GM12878 (cell line): Measurements from ENCODE around the gene BPIFB3.

ENCODE experiments used
- BMI1 ChIP-seq: fragments of 450-650 bp; IDR thresholded peaks from 2 replicates; pipeline ENCODE4 v1.6.1; 2016; ENCODE audit warnings: mild to moderate bottlenecking, moderate library complexity, borderline replicate concordance
- CEBPZ ChIP-seq: fragments of 150-350 bp; IDR thresholded peaks from 2 replicates; pipeline ENCODE4 v1.6.1; 2016; ENCODE audit warnings: low read depth, low read length
- CREM ChIP-seq: IDR thresholded peaks from 2 replicates; pipeline ENCODE4 v1.6.1; 2014; ENCODE audit warnings: antibody characterized with exemption, low read depth
- CTCF ChIP-seq, 3 experiments: IDR thresholded peaks in 2 of 3; conservative IDR thresholded peaks in 1 of 3; 2 replicates each; pipeline ENCODE4 v1.5.1; 2011; ENCODE audit warnings: low read depth in 3 of 3, low read length in 3 of 3, mild to moderate bottlenecking in 3 of 3, control low read depth in 2 of 3, moderate library complexity in 2 of 3, inconsistent platforms in 1 of 3, mixed read lengths in 1 of 3; ENCODE audit not compliant: control insufficient read depth in 2 of 3, insufficient read depth in 1 of 3; ENCODE audit errors: extremely low read depth in 1 of 3
- EGR1 ChIP-seq, 2 experiments: IDR thresholded peaks; 1 replicate in 1 of 2; 2 replicates in 1 of 2; pipeline ENCODE4 v1.6.1; 2011 to 2012; ENCODE audit warnings: low read depth in 2 of 2, low read length in 2 of 2, borderline replicate concordance in 1 of 2, mild to moderate bottlenecking in 1 of 2, moderate library complexity in 1 of 2
- GABPA ChIP-seq: IDR thresholded peaks from 2 replicates; pipeline ENCODE4 v1.6.1; 2014; ENCODE audit warnings: antibody characterized with exemption, low read depth, mild to moderate bottlenecking, inconsistent platforms
- NFIC ChIP-seq: IDR thresholded peaks from 2 replicates; pipeline ENCODE4 v1.6.1; 2012; ENCODE audit warnings: low read depth, mild to moderate bottlenecking, inconsistent platforms, low read length, moderate library complexity
- POLR2A ChIP-seq: IDR thresholded peaks from 2 replicates; pipeline ENCODE4 v1.6.1; 2011; ENCODE audit warnings: low read depth, mild to moderate bottlenecking, low read length
- POLR2AphosphoS5 ChIP-seq: IDR thresholded peaks from 2 replicates; pipeline ENCODE4 v1.6.1; 2011; ENCODE audit warnings: mild to moderate bottlenecking, low read length, inconsistent platforms
- RAD21 ChIP-seq: IDR thresholded peaks from 2 replicates; pipeline ENCODE4 v1.6.1; 2011; ENCODE audit warnings: mild to moderate bottlenecking, low read depth, low read length, moderate library complexity; ENCODE audit not compliant: insufficient read depth
- SUZ12 ChIP-seq: fragments of 200-600 bp; sonication (generic); IDR thresholded peaks from one replicate; pipeline ENCODE4 v1.6.1; 2018; ENCODE audit warnings: antibody characterized with exemption, mild to moderate bottlenecking; ENCODE audit not compliant: unreplicated experiment
- ZBTB11 ChIP-seq: fragments of 450-650 bp; formaldehyde crosslinking; IDR thresholded peaks from 2 replicates; pipeline ENCODE4 v1.5.0; 2022; ENCODE audit warnings: mild to moderate bottlenecking, missing genetic modification characterization
- ZBTB4 ChIP-seq: fragments of 450-650 bp; formaldehyde crosslinking; IDR thresholded peaks from 2 replicates; pipeline ENCODE4 v1.4.0; 2022; ENCODE audit warnings: mild to moderate bottlenecking, moderate library complexity

- TF ChIP-seq CTCF (IDR thresholded peaks at IDR 0.05 in 2 of 3, conservative IDR thresholded peaks at IDR 0.05 in 1 of 3; ENCODE audit: control insufficient read depth in 2 of 3, extremely low read depth in 1 of 3, insufficient read depth in 1 of 3, low read depth in 3 of 3, low read length in 3 of 3) (no peak), NFIC (no peak), SUZ12 (no peak), BMI1 (no peak), POLR2A (no peak), ZBTB4 (CRISPR knock-in tag) (no peak), CEBPZ (no peak), POLR2AphosphoS5 (no peak), RAD21 (no peak), CREM (no peak), EGR1 (IDR thresholded peaks at IDR 0.05; ENCODE audit: borderline replicate concordance in 1 of 2, low read depth in 2 of 2, low read length in 2 of 2) (no peak), GABPA (no peak), ZBTB11 (CRISPR knock-in tag) (no peak)
Observed at GRCh38 chr20:33097001-33097400, 43.3 kb downstream of the BPIFB3 start.
